HepG2 (cell line): Measurements from ENCODE around the gene ATXN7L3. TPM values are rescaled to one million over a fixed set of nuclear protein-coding genes. Genes with fewer than 3 reads are reported as not detected.

Experiments used
- CBX1 ChIP-seq: IDR thresholded peaks from one replicate; pipeline ENCODE4 v1.6.1; 2016; ENCODE audit warnings: antibody characterized with exemption, low read depth
- DMTF1 ChIP-seq: sonication (generic); formaldehyde crosslinking; IDR thresholded peaks from 2 replicates; pipeline ENCODE4 v1.4.0; 2020; ENCODE audit warnings: mild to moderate bottlenecking, missing genetic modification reagents
- GATA4 ChIP-seq: sonication (generic); IDR thresholded peaks from 2 replicates; pipeline ENCODE4 v1.6.1; 2016; ENCODE audit warnings: antibody characterized with exemption, low read depth, borderline replicate concordance
- KDM4B ChIP-seq: sonication (generic); formaldehyde crosslinking; IDR thresholded peaks from 2 replicates; pipeline ENCODE4 v1.4.0; 2020; ENCODE audit warnings: missing genetic modification reagents
- MLLT10 ChIP-seq: sonication (generic); formaldehyde crosslinking; IDR thresholded peaks from 2 replicates; pipeline ENCODE4 v1.4.0; 2020; ENCODE audit warnings: missing genetic modification reagents
- MXI1 ChIP-seq: IDR thresholded peaks from 3 replicates; pipeline ENCODE4 v1.6.1; 2012; ENCODE audit warnings: low read depth, low read length, inconsistent platforms, borderline replicate concordance
- NFYC ChIP-seq: IDR thresholded peaks from 2 replicates; pipeline ENCODE4 v1.6.1; 2016; ENCODE audit warnings: missing genetic modification reagents, missing compliant biosample characterization
- PHF5A ChIP-seq: IDR thresholded peaks from one replicate; pipeline ENCODE4 v1.6.1; 2018; ENCODE audit warnings: low read depth, missing genetic modification reagents; ENCODE audit not compliant: unreplicated experiment
- POGK ChIP-seq: sonication (generic); formaldehyde crosslinking; conservative IDR thresholded peaks from 2 replicates; pipeline ENCODE4 v1.8.0; 2022; ENCODE audit warnings: mild to moderate bottlenecking, moderate library complexity, missing genetic modification reagents
- POLR2G ChIP-seq: fragments of 200-400 bp; formaldehyde crosslinking; IDR thresholded peaks from 2 replicates; pipeline ENCODE4 v1.6.1; 2018; ENCODE audit warnings: mild to moderate bottlenecking, low read depth, low read length, moderate library complexity
- PTBP1 ChIP-seq: fragments of 200-400 bp; formaldehyde crosslinking; IDR thresholded peaks from 2 replicates; pipeline ENCODE4 v1.6.1; 2018; ENCODE audit warnings: low read length, low read depth; ENCODE audit not compliant: poor library complexity, severe bottlenecking
- RFX3 ChIP-seq: IDR thresholded peaks from 2 replicates; pipeline ENCODE4 v1.6.1; 2016; ENCODE audit warnings: missing biosample characterization, missing genetic modification reagents
- SP5 ChIP-seq: IDR thresholded peaks from 2 replicates; pipeline ENCODE4 v1.6.1; 2016; ENCODE audit warnings: low read depth, borderline replicate concordance
- SUZ12 ChIP-seq: fragments of 150-350 bp; IDR thresholded peaks from 2 replicates; pipeline ENCODE4 v1.6.1; 2014; ENCODE audit warnings: low read depth, low read length
- TFAP4 ChIP-seq: sonication (generic); IDR thresholded peaks from 2 replicates; pipeline ENCODE4 v1.6.1; 2016; ENCODE audit warnings: low read depth, borderline replicate concordance
- TP53 ChIP-seq: sonication (generic); formaldehyde crosslinking; conservative IDR thresholded peaks from 2 replicates; pipeline ENCODE4 v1.4.0; 2020; ENCODE audit warnings: missing genetic modification reagents
- ZC3H13 ChIP-seq: sonication (generic); formaldehyde crosslinking; IDR thresholded peaks from 2 replicates; pipeline ENCODE4 v1.8.1; 2023; ENCODE audit warnings: mild to moderate bottlenecking, missing genetic modification reagents, moderate library complexity
- ZNF142 ChIP-seq: sonication (generic); formaldehyde crosslinking; IDR thresholded peaks from 2 replicates; pipeline ENCODE4 v1.4.0; 2020; ENCODE audit warnings: missing genetic modification reagents
- ZNF550 ChIP-seq: sonication (generic); formaldehyde crosslinking; IDR thresholded peaks from 2 replicates; pipeline ENCODE4 v1.4.0; 2020; ENCODE audit warnings: mild to moderate bottlenecking, missing genetic modification reagents, borderline replicate concordance
- ZNF772 ChIP-seq: sonication (generic); formaldehyde crosslinking; IDR thresholded peaks from 2 replicates; pipeline ENCODE4 v1.5.0; 2020; ENCODE audit warnings: mild to moderate bottlenecking, missing genetic modification reagents
- polyA plus RNA-seq, 8 experiments: library from polyadenylated mRNA; depleted of rRNA in 3 of 8; stranded (reverse) in 7 of 8; unstranded in 1 of 8; fragments of >200 nt; fragmentation: Illumina TruSeq in 4 of 8; extraction: Trizol in 4 of 8; gene quantifications; 2 replicates each; pipeline versions ENCODE4 v1.2.1 to v1.2.3, GENCODE V29; 2011 to 2016; ENCODE audit warnings: low read depth in 4 of 8, missing spikeins in 1 of 8, mixed read lengths in 1 of 8; ENCODE audit not compliant: insufficient read depth in 1 of 8
- total RNA-seq, 5 experiments: library from RNA; depleted of rRNA; stranded (reverse); fragments of >200 nt; fragmentation: Illumina TruSeq; extraction: Trizol; gene quantifications; 2 replicates each; pipeline ENCODE4 v1.2.3, GENCODE V29; 2016; ENCODE audit warnings: low read depth in 1 of 5

ATXN7L3 gene
- total and polyA plus RNA-seq, 2 of the 13 experiments (the other 11 are each of a cell fraction or from before 2014, with no cell fraction given) = 44.5 to 59.1 TPM

GRCh38 chr17:44200478-44201155, 933 bp upstream of the ATXN7L3 start (continued):
- TF ChIP-seq TFAP4 (no peak), POGK (0 out of 2 replicates have a peak, but pooled peaks have one; percentile 30), ZNF550 (CRISPR knock-in tag) (no peak), PTBP1 (peak; percentile 42), MLLT10 (CRISPR knock-in tag) (no peak), POLR2G (peak; percentile 67), GATA4 (peak; percentile 55; the same call in 1 of the 2 replicates), ZNF772 (CRISPR knock-in tag) (no peak), NFYC (CRISPR knock-in tag) (no peak), ZNF142 (CRISPR knock-in tag) (0 out of 2 replicates have a peak, but pooled peaks have one; percentile 64), RFX3 (CRISPR knock-in tag) (no peak), SP5 (CRISPR knock-in tag) (no peak; the same call in 1 of the 2 replicates), PHF5A (CRISPR knock-in tag) (peak; percentile 33), SUZ12 (no peak), MXI1 (no peak; the same call in 2 of the 3 replicates), DMTF1 (no peak), CBX1 (no peak), TP53 (CRISPR knock-in tag) (no peak), ZC3H13 (CRISPR knock-in tag) (no peak), KDM4B (no peak)
